Activated CD4-positive, alpha-beta memory T cell treated with anti-CD3 and anti-CD28 coated beads, Interleukin-2, amount 10 ng/mL, durations not matched to agents 7 days and 5 days (primary cell): ENCODE data around the gene TIMM29. TPM values are rescaled to one million over a fixed set of nuclear protein-coding genes. Genes with fewer than 3 reads are reported as not detected.

Source experiments
- CTCF ChIA-PET: fragments of 350-600 bp; sonication (Branson Sonifier 250); formaldehyde crosslinking; loops from one replicate; lab custom pipeline; 2021; ENCODE audit warnings: antibody characterized with exemption, inconsistent platforms; lab: Charles Lee
- POLR2A ChIA-PET: fragments of 350-600 bp; sonication (Branson Sonifier 250); formaldehyde crosslinking; loops from one replicate; lab custom pipeline; 2021; ENCODE audit warnings: antibody characterized with exemption; lab: Charles Lee
- DNase-seq: peaks from one replicate; pipeline ENCODE4 v3.0.0-alpha.2; 2020
- H3K27ac Mint-ChIP-seq: one replicate; pipeline ENCODE4 v1.8.0; 2021; ENCODE audit warnings: mild to moderate bottlenecking, mixed read lengths
- H3K27me3 Mint-ChIP-seq: one replicate; pipeline ENCODE4 v1.8.0; 2021; ENCODE audit warnings: mixed read lengths
- H3K36me3 Mint-ChIP-seq: one replicate; pipeline ENCODE4 v1.8.0; 2021; ENCODE audit warnings: low read depth, mixed read lengths
- H3K4me1 Mint-ChIP-seq: one replicate; pipeline ENCODE4 v1.8.0; 2021; ENCODE audit warnings: mixed read lengths
- H3K4me3 Mint-ChIP-seq: one replicate; pipeline ENCODE4 v1.8.0; 2021; ENCODE audit warnings: mild to moderate bottlenecking, mixed read lengths
- H3K9me3 Mint-ChIP-seq: one replicate; pipeline ENCODE4 v1.8.0; 2021; ENCODE audit warnings: mixed read lengths
- total RNA-seq, 2 experiments: library from RNA; stranded (reverse); gene quantifications; one replicate each; pipeline ENCODE4 v1.2.3, GENCODE V29; 2021

TIMM29 gene
- total RNA-seq, 2 experiments from 2014 or later: 24.3 to 25.7 TPM

GRCh38 chr19:10895363-10895762, 33.2 kb upstream of the TIMM29 start:
- ChIA-PET CTCF (no interaction called here), POLR2A (no interaction called here)
- Mint-ChIP-seq H3K9me3 (no peaks in the 10 kb centered on the region), H3K27me3 (no peaks in the 10 kb centered on the region), H3K36me3 (no peaks in the 10 kb centered on the region), H3K4me3 (no peak overlapping the region), H3K4me1 (peaks cover 13% of the 10 kb centered on the region), H3K27ac (no peak overlapping the region)
- DNase-seq: no peak

GRCh38 chr19:10895920-10896319, 32.7 kb upstream of the TIMM29 start:
- H3K27me3 Mint-ChIP-seq: no peaks in the 10 kb centered on the region
- peaks cover 13% of the 10 kb centered on the region for H3K4me1 Mint-ChIP-seq
- H3K4me3 Mint-ChIP-seq: no peak overlapping the region
- DNase-seq: no peak
- no peak overlapping the region for H3K27ac Mint-ChIP-seq
- no peaks in the 10 kb centered on the region for H3K9me3 Mint-ChIP-seq
- H3K36me3 Mint-ChIP-seq: no peaks in the 10 kb centered on the region
- ChIA-PET CTCF (no interaction called here), POLR2A (no interaction called here)

- Mint-ChIP-seq H3K27me3 (no peaks in the 10 kb centered on the region), H3K27ac (peak overlapping the region; percentile 44), H3K9me3 (no peaks in the 10 kb centered on the region), H3K4me1 (peaks cover 13% of the 10 kb centered on the region), H3K4me3 (no peak overlapping the region), H3K36me3 (no peaks in the 10 kb centered on the region)
- ChIA-PET CTCF (no interaction called here), POLR2A (no interaction called here)
- DNase-seq: peak; percentile 22
Measured at GRCh38 chr19:10896851-10897526, 31.6 kb upstream of the TIMM29 start.

GRCh38 chr19:10898633-10899032, 30.0 kb upstream of the TIMM29 start:
- H3K27me3 Mint-ChIP-seq: no peaks in the 10 kb centered on the region
- peaks cover 13% of the 10 kb centered on the region for H3K4me1 Mint-ChIP-seq
- H3K36me3 Mint-ChIP-seq: peaks cover 3% of the 10 kb centered on the region
- POLR2A ChIA-PET: no interaction called here
- DNase-seq: no peak
- no peak overlapping the region for H3K4me3 Mint-ChIP-seq
- no peak overlapping the region for H3K27ac Mint-ChIP-seq
- H3K9me3 Mint-ChIP-seq: peaks cover 5% of the 10 kb centered on the region
- CTCF ChIA-PET: interaction anchor here (0.6 to 0.7 kb wide), 2 partner anchors 30 to 426 kb away, joined by 3 to 5 read pairs; no protein-coding TSS in a partner anchor

GRCh38 chr19:10899151-10899653, 29.4 kb upstream of the TIMM29 start:
- CTCF ChIA-PET: interaction anchor here (0.6 to 0.7 kb wide), 2 partner anchors 31 to 425 kb away, joined by 3 to 5 read pairs; no protein-coding TSS in a partner anchor
- Mint-ChIP-seq H3K27ac (no peak overlapping the region), H3K9me3 (peaks cover 5% of the 10 kb centered on the region), H3K4me1 (peaks cover 13% of the 10 kb centered on the region), H3K27me3 (no peaks in the 10 kb centered on the region), H3K36me3 (peaks cover 3% of the 10 kb centered on the region), H3K4me3 (no peak overlapping the region)
- POLR2A ChIA-PET: no interaction called here
- no peak for DNase-seq

- Mint-ChIP-seq H3K36me3 (peaks cover 7% of the 10 kb centered on the region), H3K4me3 (no peak overlapping the region), H3K4me1 (no peaks in the 10 kb centered on the region), H3K27me3 (no peaks in the 10 kb centered on the region), H3K27ac (no peak overlapping the region), H3K9me3 (peaks cover 3% of the 10 kb centered on the region)
- CTCF ChIA-PET: interaction anchor here (0.6 kb wide), 1 partner anchor 29 kb away, joined by 3 read pairs; no protein-coding TSS in a partner anchor
- POLR2A ChIA-PET: no interaction called here
- no peak for DNase-seq
Measured at GRCh38 chr19:10907925-10908324, 20.7 kb upstream of the TIMM29 start.

GRCh38 chr19:10908380-10908960, 20.1 kb upstream of the TIMM29 start:
- H3K27me3 Mint-ChIP-seq: no peaks in the 10 kb centered on the region
- no peak overlapping the region for H3K27ac Mint-ChIP-seq
- no peak for DNase-seq
- no peaks in the 10 kb centered on the region for H3K4me1 Mint-ChIP-seq
- POLR2A ChIA-PET: no interaction called here
- CTCF ChIA-PET: interaction anchor here (0.6 kb wide), 1 partner anchor 28 kb away, joined by 3 read pairs; no protein-coding TSS in a partner anchor
- peaks cover 5% of the 10 kb centered on the region for H3K36me3 Mint-ChIP-seq
- no peak overlapping the region for H3K4me3 Mint-ChIP-seq
- H3K9me3 Mint-ChIP-seq: no peaks in the 10 kb centered on the region

- H3K4me1 Mint-ChIP-seq: no peaks in the 10 kb centered on the region
- H3K4me3 Mint-ChIP-seq: no peak overlapping the region
- ChIA-PET CTCF (interaction anchor here (1.4 kb wide), 1 partner anchor 48 kb away, joined by 3 read pairs; no protein-coding TSS in a partner anchor), POLR2A (no interaction called here)
- peaks cover 5% of the 10 kb centered on the region for H3K36me3 Mint-ChIP-seq
- DNase-seq: no peak
- H3K9me3 Mint-ChIP-seq: no peaks in the 10 kb centered on the region
- no peaks in the 10 kb centered on the region for H3K27me3 Mint-ChIP-seq
- H3K27ac Mint-ChIP-seq: no peak overlapping the region
Measured at GRCh38 chr19:10911579-10912363, 16.8 kb upstream of the TIMM29 start.

GRCh38 chr19:10912619-10913018, 16.0 kb upstream of the TIMM29 start:
- Mint-ChIP-seq H3K36me3 (peaks cover 5% of the 10 kb centered on the region), H3K9me3 (no peaks in the 10 kb centered on the region), H3K4me1 (no peaks in the 10 kb centered on the region), H3K27me3 (no peaks in the 10 kb centered on the region), H3K4me3 (no peak overlapping the region), H3K27ac (no peak overlapping the region)
- ChIA-PET CTCF (interaction anchor here (0.6 to 1.4 kb wide), 2 partner anchors 49 to 169 kb away, joined by 3 read pairs; no protein-coding TSS in a partner anchor), POLR2A (no interaction called here)
- no peak for DNase-seq

- Mint-ChIP-seq H3K27ac (no peak overlapping the region), H3K27me3 (no peaks in the 10 kb centered on the region), H3K36me3 (peaks cover 5% of the 10 kb centered on the region), H3K4me1 (no peaks in the 10 kb centered on the region), H3K4me3 (no peak overlapping the region), H3K9me3 (no peaks in the 10 kb centered on the region)
- POLR2A ChIA-PET: no interaction called here
- CTCF ChIA-PET: no interaction called here
- DNase-seq: no peak
Measured at GRCh38 chr19:10913716-10914340, 14.8 kb upstream of the TIMM29 start.

- ChIA-PET POLR2A (no interaction called here), CTCF (interaction anchor here (0.6 kb wide), 1 partner anchor 37 kb away, joined by 3 read pairs; no protein-coding TSS in a partner anchor)
- Mint-ChIP-seq H3K4me3 (no peak overlapping the region), H3K9me3 (no peaks in the 10 kb centered on the region), H3K36me3 (peaks cover 5% of the 10 kb centered on the region), H3K27me3 (no peaks in the 10 kb centered on the region), H3K4me1 (no peaks in the 10 kb centered on the region), H3K27ac (no peak overlapping the region)
- no peak for DNase-seq
Measured at GRCh38 chr19:10915130-10916091, 13.2 kb upstream of the TIMM29 start.

- Mint-ChIP-seq H3K9me3 (no peaks in the 10 kb centered on the region), H3K4me1 (no peaks in the 10 kb centered on the region), H3K4me3 (no peak overlapping the region), H3K36me3 (peaks cover 8% of the 10 kb centered on the region), H3K27ac (no peak overlapping the region), H3K27me3 (no peaks in the 10 kb centered on the region)
- CTCF ChIA-PET: interaction anchor here (1.0 kb wide), 1 partner anchor 28 kb away, joined by 3 read pairs; no protein-coding TSS in a partner anchor
- no peak for DNase-seq
- POLR2A ChIA-PET: no interaction called here
Measured at GRCh38 chr19:10916602-10917001, 12.0 kb upstream of the TIMM29 start.
